Kidney epithelial cell (primary cell): Measurements from ENCODE around the gene OR2T8. TPM values are rescaled to one million over a fixed set of nuclear protein-coding genes. Genes with fewer than 3 reads are reported as not detected.

Source experiments
- DNase-seq: peaks from one replicate; pipeline ENCODE4 v3.0.0-alpha.2; 2010; ENCODE audit warnings: low read depth
- H3K27me3 ChIP-seq: 2 replicates; pipeline ENCODE4 v1.6.0; 2011; ENCODE audit warnings: low read length; ENCODE audit not compliant: control insufficient read depth, insufficient read depth
- H3K36me3 ChIP-seq: 2 replicates; pipeline ENCODE4 v1.5.1; 2011; ENCODE audit warnings: low read length; ENCODE audit not compliant: control insufficient read depth, insufficient read depth
- H3K4me3 ChIP-seq: 2 replicates; pipeline ENCODE4 v1.5.1; 2011; ENCODE audit warnings: low read depth, mild to moderate bottlenecking, control low read depth, low read length
- CTCF ChIP-seq: IDR thresholded peaks from 2 replicates; pipeline ENCODE4 v1.5.1; 2011; ENCODE audit warnings: mild to moderate bottlenecking, moderate library complexity, low read length, control low read depth, inconsistent platforms; ENCODE audit not compliant: insufficient read depth, poor library complexity, severe bottlenecking
- total RNA-seq: library from RNA; depleted of rRNA; stranded (reverse); fragments of >200 nt; gene quantifications from 2 replicates; pipeline ENCODE4 v1.2.3, GENCODE V29; 2015

The OR2T8 gene
- total RNA-seq, 1 donor from 2014 or later: not detected

GRCh38 chr1:247904122-247904521, 15.9 kb upstream of the OR2T8 start:
- H3K36me3 ChIP-seq: no peaks in the 10 kb centered on the region
- H3K27me3 ChIP-seq: no peaks in the 10 kb centered on the region
- TF ChIP-seq CTCF: no peak

GRCh38 chr1:247905181-247905580, 14.9 kb upstream of the OR2T8 start:
- no peak for TF ChIP-seq CTCF
- H3K27me3 ChIP-seq: no peaks in the 10 kb centered on the region
- no peak overlapping the region for H3K4me3 ChIP-seq
- DNase-seq: no peak
- no peaks in the 10 kb centered on the region for H3K36me3 ChIP-seq

More at GRCh38 chr1:247904122-247904521, 15.9 kb upstream of the OR2T8 start:
- no peak overlapping the region for H3K4me3 ChIP-seq
- no peak for DNase-seq

GRCh38 chr1:247905910-247906503, 14.0 kb upstream of the OR2T8 start:
- DNase-seq: no peak
- H3K36me3 ChIP-seq: no peaks in the 10 kb centered on the region
- no peaks in the 10 kb centered on the region for H3K27me3 ChIP-seq
- H3K4me3 ChIP-seq: no peak overlapping the region
- no peak for TF ChIP-seq CTCF

DNA sequence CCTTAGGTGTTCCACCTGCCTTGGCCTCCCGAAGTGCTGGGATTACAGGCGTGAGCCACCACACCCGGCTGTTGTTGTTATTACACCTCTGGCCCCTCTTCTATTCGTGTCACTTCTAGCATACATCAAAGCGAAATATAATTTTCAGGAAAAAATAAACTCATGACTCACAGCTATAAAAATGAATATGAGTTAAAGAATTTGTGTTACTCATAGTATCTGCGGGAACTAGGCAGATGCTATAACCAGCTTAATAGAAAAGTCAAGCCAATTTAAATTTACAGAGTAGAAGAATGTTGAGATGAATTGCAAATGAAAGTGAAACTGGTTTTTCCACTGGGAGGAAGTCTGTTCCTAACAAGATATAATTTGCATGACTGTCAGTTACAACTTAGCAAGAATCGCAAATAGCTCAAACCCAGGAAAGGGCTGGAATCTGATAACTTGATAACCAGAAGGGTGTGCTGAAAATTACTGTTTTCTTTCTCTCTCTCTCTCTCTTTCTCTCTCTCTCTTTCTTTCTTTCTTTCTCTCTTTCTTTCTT, 13.5 kb upstream of the OR2T8 start:
- no peak overlapping the region for H3K4me3 ChIP-seq
- DNase-seq: no peak
- no peaks in the 10 kb centered on the region for H3K36me3 ChIP-seq
- H3K27me3 ChIP-seq: no peaks in the 10 kb centered on the region
- TF ChIP-seq CTCF: no peak

- no peak for TF ChIP-seq CTCF
- no peak overlapping the region for H3K4me3 ChIP-seq
- no peak for DNase-seq
- H3K36me3 ChIP-seq: no peaks in the 10 kb centered on the region
- H3K27me3 ChIP-seq: no peaks in the 10 kb centered on the region
These were observed 11.3 kb upstream of the OR2T8 start for GRCh38 chr1:247908766-247909165.

- no peak for TF ChIP-seq CTCF
- H3K36me3 ChIP-seq: no peaks in the 10 kb centered on the region
- H3K4me3 ChIP-seq: no peak overlapping the region
- no peaks in the 10 kb centered on the region for H3K27me3 ChIP-seq
- DNase-seq: no peak
These were observed 6.3 kb upstream of the OR2T8 start for GRCh38 chr1:247913786-247914185.
